GM18868 (cell line): Measurements from ENCODE around the gene PARP2.

Experiments used
- ATAC-seq: cut with Tn5 transposase; IDR thresholded peaks from one replicate; pipeline ENCODE4 v1.9.1; 2021; ENCODE audit warnings: mild to moderate bottlenecking, moderate library complexity; ENCODE audit not compliant: unreplicated experiment

The PARP2 gene

DNA sequence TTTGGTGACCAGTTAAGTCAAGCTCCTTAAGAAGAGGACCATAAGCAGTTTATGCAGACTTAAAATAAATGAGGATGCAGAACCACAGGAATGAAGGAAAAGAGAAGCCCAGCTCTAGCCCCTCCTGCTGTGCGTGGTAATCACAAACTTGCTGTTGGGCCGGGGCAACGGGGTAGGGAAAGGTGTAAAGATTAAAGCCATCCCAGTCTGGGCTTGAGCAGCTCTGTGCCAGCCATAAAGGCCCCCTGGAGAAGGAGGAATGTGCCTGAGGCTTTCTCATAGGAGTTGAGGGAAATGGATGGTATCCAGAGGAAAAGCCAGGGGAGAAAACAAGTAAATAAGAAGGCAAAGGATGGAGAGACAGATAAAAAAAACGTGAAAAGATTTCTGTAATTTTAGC is 44.7 kb downstream of the PARP2 start:
- ATAC-seq: no peak

GRCh38 chr14:20391505-20391904 is 48.1 kb downstream of the PARP2 start:
- ATAC-seq: no peak

GRCh38 chr14:20397511-20397910 is 54.1 kb downstream of the PARP2 start:
- no peak for ATAC-seq

DNA sequence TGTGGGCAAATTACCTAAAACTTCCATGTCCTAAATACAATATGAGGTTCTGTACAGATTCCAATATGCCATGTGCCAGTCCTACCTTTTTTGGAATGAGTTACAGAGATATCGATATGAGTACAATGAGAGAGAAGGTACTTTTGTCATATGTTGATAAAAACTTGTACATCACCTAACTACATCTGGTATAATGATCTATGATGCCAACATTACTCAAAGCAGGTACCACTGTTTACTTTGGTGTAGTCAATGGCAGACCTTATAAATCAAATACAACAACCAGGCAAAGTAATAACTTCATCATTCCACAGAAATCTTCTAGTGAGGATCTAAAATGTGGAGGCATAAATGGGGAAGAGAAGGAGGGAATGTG is 57.1 kb downstream of the PARP2 start:
- no peak for ATAC-seq

DNA sequence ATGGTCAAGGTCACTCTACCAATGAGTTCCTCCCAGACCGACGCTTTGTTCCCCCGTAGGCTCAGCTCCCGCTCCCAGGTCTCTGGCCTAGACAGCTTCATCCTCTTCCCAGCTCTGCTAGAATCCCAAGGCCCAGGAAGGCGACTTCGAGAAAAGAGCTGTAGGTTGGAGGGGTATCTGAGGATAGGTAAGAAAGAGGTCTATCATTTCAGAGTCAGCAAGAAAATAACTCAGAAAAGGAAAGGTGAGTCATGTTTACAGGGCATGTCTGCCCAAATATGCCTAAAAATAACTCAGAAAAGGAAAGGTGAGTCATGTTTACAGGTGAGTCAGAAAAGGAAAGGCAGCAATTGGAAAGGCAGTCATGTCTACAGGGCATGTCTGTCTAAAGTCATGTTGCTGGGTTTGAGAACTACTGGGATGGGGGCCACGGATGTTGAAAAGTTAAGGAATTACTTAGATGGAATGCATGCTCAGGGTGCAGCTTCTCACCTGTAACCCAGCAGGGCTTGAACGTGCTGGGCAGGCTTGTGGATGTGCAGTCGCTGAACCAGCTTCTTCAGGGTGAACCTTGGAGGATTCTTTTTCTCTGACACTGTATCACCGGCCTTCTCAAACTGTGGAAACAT is 57.6 kb downstream of the PARP2 start:
- no peak for ATAC-seq

GRCh38 chr14:20403521-20403920 is 60.1 kb downstream of the PARP2 start:
- no peak for ATAC-seq
